Subcutaneous abdominal adipose tissue (tissue), 5 donors: ENCODE data around the gene ZFYVE28.

Source experiments
- H3K27ac ChIP-seq: one replicate; pipeline ENCODE4 v1.7.0; 2013; ENCODE audit warnings: low read depth, mild to moderate bottlenecking, inconsistent platforms, low read length, moderate library complexity
- H3K27me3 ChIP-seq, 5 donors: one replicate each; pipeline ENCODE4 v1.7.0; 2013; ENCODE audit warnings: low read length in 5 of 5, inconsistent platforms in 1 of 5; ENCODE audit not compliant: control insufficient read depth in 5 of 5, insufficient read depth in 4 of 5
- H3K36me3 ChIP-seq, 5 donors: one replicate each; pipeline ENCODE4 v1.7.0; 2013; ENCODE audit warnings: low read length in 5 of 5; ENCODE audit not compliant: control insufficient read depth in 5 of 5, insufficient read depth in 5 of 5
- H3K4me1 ChIP-seq, 5 donors: one replicate each; pipeline ENCODE4 v1.7.0; 2013; ENCODE audit warnings: low read length in 5 of 5, mild to moderate bottlenecking in 3 of 5, moderate library complexity in 1 of 5; ENCODE audit not compliant: control insufficient read depth in 5 of 5, insufficient read depth in 5 of 5
- H3K4me3 ChIP-seq, 5 donors: one replicate each; pipeline ENCODE4 v1.7.0; 2013; ENCODE audit warnings: low read length in 5 of 5, low read depth in 1 of 5
- H3K9ac ChIP-seq, 5 donors: one replicate each; pipeline ENCODE4 v1.7.0; 2013; ENCODE audit warnings: low read length in 5 of 5, mild to moderate bottlenecking in 4 of 5, moderate library complexity in 3 of 5
- H3K9me3 ChIP-seq, 5 donors: one replicate each; pipeline ENCODE4 v1.7.0; 2013; ENCODE audit warnings: low read length in 5 of 5; ENCODE audit not compliant: control insufficient read depth in 5 of 5
- donor health status: healthy.
- donor health status: healthy.
- donor health status: healthy.
- donor health status: healthy.
- donor health status: healthy.

Gene ZFYVE28

DNA sequence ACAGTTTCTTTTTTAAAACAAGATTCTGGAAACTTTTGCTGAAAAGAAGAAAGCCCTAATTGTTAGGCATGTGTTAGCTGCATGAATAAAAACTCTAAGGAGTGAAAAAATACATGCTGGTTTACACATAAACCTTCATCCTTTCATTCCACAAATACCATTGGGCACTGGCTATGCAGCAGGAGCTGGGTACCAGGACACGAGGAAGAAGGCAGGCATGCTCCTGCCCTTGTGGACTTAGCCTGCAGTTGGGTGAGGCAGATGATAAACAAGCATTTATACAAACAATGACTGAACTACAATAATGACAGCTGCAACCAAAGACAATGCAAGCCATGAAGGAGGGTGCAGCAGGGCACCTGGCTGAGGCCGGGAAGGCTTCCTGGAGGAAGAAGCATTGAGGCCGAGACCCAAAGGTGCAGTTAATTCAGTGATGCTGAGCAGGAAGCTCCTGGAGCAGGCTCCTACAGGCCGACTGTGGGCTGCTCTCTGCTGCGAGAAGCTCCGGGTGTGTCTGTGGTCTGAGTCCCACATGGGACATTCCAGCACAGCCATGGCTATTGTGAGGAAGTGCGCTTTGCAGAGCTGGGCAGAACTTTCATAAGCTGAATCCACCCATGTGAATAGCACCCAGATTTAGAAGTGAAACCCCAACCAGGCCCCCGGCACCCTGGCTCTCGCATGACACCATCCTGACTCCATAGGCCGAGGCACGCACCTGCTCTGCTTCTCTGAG is 112.5 kb downstream of the ZFYVE28 start:
- Histone ChIP-seq H3K9ac (no peak overlapping the region), H3K4me3 (no peak overlapping the region), H3K36me3 (peaks cover 0 to 4% (median 0%) of the 10 kb centered on the region in 5 donors), H3K27ac (no peak overlapping the region), H3K9me3 (peaks cover 0 to 16% (median 12%) of the 10 kb centered on the region in 5 donors), H3K27me3 (no peaks in the 10 kb centered on the region), H3K4me1 (no peaks in the 10 kb centered on the region)

DNA sequence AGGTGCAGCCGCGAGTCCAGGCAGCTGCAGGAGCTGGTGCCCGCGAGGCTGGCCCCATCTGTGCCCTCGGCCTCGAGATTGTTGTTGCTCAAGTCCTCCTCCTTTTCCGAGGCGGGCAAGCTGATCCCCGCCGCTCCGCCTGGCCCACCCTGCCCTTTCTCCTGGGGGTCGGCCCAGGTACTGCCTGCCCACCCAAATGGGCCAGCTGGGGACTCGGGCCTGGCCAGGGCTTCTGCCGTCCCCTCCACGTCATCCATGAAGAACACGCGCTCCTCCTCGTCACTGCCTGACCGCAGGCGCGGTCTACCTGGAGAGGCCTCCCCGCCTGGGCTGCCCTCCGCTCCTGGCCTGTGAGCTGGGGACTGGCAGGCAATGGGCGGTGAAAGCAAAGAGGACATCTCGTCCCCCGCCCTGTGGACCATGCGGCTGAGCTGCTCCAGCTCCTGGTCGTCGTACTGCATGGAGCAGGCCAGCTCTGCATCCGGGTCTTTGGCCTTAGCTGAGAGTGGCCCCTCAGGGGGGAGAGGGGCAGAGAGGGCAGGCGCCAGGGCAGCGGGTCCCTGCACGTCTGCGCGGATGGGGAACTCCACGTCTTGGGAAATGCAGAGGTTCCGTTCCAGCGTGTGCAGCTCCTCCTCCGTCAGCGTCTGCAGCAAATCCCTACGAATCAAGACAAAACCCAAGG is 113.4 kb downstream of the ZFYVE28 start:
- Histone ChIP-seq H3K4me3 (no peak overlapping the region), H3K36me3 (peaks cover 0 to 4% (median 0%) of the 10 kb centered on the region in 5 donors), H3K9me3 (peaks cover 0 to 15% (median 12%) of the 10 kb centered on the region in 5 donors), H3K9ac (no peak overlapping the region), H3K4me1 (no peaks in the 10 kb centered on the region), H3K27me3 (no peaks in the 10 kb centered on the region), H3K27ac (no peak overlapping the region)

DNA sequence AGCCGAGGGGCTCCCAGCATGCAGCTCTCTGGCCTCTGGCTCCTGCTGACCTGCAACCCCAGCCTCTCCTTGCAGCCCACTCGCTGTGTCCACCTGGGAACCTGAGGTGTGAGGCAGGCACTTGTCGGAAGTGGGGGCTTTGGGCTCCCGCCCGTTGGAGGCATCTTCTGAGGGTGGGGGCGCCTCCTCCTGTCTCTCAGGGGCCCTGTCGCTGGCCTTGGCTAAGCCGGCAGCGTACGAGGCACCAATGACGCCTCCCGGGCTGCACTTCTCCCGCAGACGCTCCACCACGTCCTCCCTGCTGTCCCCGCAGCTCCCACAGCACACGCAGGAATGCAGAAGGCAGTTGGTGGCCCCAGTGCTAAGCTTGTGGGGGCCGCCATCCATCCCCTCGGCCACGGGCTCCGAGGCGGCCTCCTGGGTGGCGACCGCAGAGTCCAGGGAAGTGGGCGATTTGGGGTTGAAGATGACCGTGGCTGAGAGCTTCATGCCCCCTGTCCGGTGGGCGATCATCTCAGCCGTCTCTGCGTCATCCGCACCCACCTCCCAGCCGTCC is 114.0 kb downstream of the ZFYVE28 start:
- peaks cover 0 to 4% (median 0%) of the 10 kb centered on the region in 5 donors for H3K36me3 ChIP-seq
- H3K4me1 ChIP-seq: no peaks in the 10 kb centered on the region
- H3K27ac ChIP-seq: no peak overlapping the region
- peaks cover 0 to 15% (median 12%) of the 10 kb centered on the region in 5 donors for H3K9me3 ChIP-seq
- H3K27me3 ChIP-seq: no peaks in the 10 kb centered on the region
- no peak overlapping the region for H3K9ac ChIP-seq
- H3K4me3 ChIP-seq: no peak overlapping the region

DNA sequence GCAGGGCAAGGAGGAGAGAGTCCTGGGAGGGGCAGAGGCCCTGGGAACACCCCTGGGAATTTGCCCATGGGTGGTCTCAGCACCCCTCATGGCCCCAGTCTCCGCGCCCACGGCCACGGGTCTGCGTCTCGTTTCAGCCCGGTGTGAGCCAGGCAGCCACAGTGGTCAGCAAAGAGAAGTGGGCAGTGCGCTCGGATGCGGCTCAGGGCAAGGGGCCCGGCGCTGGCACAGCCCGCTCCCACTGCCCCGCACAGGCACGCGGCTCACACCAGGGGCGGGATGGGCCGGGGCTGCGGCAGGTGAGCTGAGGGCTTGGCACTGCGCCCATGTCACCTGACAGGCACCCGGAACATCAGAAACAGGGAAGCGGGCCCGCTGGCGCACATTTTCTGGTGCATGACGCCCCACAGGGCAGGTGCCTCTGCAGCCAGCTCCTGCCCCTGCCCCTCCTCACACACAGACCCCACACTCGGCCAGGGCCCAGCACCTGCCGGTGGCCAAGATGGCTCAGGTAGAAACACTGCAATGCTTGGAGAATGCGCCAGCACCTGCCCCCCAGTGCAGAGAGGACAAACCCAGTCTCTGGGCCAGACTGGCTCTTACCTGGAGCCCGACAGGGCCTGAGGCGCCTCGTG is 114.6 kb downstream of the ZFYVE28 start:
- no peaks in the 10 kb centered on the region for H3K27me3 ChIP-seq
- no peak overlapping the region for H3K4me3 ChIP-seq

DNA sequence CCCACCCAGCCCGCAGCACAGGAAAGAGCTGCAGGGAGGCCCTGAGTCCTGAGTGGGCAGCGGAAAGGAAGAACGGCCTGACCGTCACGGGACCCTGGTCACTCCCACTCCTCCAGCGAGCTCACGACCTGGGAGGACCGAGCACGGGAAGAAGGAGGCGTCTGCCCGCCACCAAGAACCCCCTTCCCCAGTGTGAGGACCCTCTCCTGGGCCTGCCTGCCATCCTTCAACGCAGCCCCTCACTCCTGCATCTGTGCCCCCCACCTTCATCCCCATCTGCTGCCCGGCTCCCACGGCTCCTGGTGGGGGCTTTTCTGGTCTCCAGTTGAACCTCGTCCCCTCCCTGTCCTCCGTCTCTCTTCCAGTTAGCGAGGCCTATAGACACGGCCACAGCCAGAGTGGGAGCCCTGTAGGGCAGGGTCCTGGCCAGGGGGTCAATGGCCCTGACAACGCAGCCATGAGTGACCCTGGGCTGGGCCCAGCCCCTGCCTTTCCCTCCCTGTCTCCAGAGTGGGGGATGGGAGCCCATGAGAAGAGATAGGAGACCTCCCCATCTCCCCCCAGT is 115.2 kb downstream of the ZFYVE28 start:
- H3K36me3 ChIP-seq: peaks cover 0 to 4% (median 0%) of the 10 kb centered on the region in 5 donors
- no peaks in the 10 kb centered on the region for H3K27me3 ChIP-seq
- H3K9me3 ChIP-seq: peaks cover 0 to 14% (median 12%) of the 10 kb centered on the region in 5 donors
- H3K9ac ChIP-seq: no peak overlapping the region
- peaks cover 0 to 10% (median 0%) of the 10 kb centered on the region in 5 donors for H3K4me1 ChIP-seq
- H3K4me3 ChIP-seq: no peak overlapping the region
- no peak overlapping the region for H3K27ac ChIP-seq

More for the DNA sequence above, 114.6 kb downstream of the ZFYVE28 start:
- Histone ChIP-seq H3K27ac (no peak overlapping the region), H3K9ac (no peak overlapping the region), H3K36me3 (peaks cover 0 to 4% (median 0%) of the 10 kb centered on the region in 5 donors), H3K9me3 (peaks cover 0 to 15% (median 12%) of the 10 kb centered on the region in 5 donors), H3K4me1 (peaks cover 0 to 5% (median 0%) of the 10 kb centered on the region in 5 donors)

DNA sequence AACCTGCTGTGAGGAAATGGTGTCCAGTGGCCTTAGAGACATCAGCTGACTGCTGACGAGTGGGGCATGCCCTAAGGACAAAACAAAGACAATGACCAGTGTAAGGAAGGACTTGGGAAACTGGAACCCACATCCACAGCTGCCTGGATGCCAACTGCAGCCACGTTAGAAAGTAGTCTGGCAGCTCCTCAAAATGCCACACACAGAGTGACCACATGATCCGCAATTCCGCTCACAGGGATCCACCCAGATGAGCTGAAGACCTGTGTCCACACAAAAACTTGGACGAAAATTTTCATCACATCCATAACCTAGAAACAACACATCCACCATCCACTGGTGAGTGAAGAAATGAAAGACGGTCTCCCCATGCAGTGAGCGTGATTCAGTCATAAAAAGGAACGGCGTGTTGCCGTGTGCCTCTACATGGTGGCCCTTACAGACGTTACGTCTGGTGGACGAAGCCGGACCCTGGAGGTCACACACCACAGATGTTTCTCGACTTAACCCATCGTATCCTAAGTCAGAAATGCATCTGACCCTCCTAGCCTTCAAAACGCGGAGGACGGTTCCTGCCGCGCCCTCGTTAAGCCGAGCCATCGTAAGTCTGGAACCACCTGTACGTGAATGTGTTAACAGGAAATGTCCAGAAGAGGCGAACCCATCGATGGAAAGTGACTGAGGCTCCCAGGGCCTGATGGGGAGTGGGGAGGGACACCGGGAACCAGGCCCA is 115.9 kb downstream of the ZFYVE28 start:
- peaks cover 0 to 12% (median 12%) of the 10 kb centered on the region in 5 donors for H3K9me3 ChIP-seq
- H3K4me1 ChIP-seq: peaks cover 0 to 10% (median 0%) of the 10 kb centered on the region in 5 donors
- peaks cover 0 to 10% (median 3%) of the 10 kb centered on the region in 5 donors for H3K36me3 ChIP-seq
- H3K27ac ChIP-seq: no peak overlapping the region
- no peak overlapping the region for H3K9ac ChIP-seq
- H3K27me3 ChIP-seq: no peaks in the 10 kb centered on the region
- no peak overlapping the region for H3K4me3 ChIP-seq

DNA sequence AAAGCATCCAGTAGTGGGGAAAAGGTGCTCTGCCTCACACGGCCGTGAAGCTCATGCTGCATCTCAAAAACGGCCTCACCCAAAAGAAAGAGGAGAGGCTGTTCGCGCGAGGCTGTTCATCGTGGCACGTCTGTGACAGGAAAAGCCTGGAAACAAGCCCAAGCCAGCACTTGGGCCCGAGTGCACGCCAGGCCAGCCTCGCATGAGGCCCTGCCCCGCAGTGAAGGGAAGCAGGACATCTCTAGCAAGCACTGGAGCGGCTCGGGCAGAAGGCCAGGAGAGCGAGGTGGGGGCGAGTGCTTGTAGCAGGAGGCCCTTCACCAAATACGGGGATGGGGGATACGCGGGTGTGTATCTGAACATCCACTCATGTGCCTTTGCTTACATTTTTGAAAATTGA is 116.6 kb downstream of the ZFYVE28 start:
- H3K4me3 ChIP-seq: no peak overlapping the region
- H3K9me3 ChIP-seq: peaks cover 0 to 10% (median 10%) of the 10 kb centered on the region in 5 donors
- H3K27ac ChIP-seq: no peak overlapping the region
- peaks cover 0 to 10% (median 0%) of the 10 kb centered on the region in 5 donors for H3K4me1 ChIP-seq
- H3K9ac ChIP-seq: no peak overlapping the region
- peaks cover 0 to 16% (median 3%) of the 10 kb centered on the region in 5 donors for H3K36me3 ChIP-seq
- no peaks in the 10 kb centered on the region for H3K27me3 ChIP-seq

DNA sequence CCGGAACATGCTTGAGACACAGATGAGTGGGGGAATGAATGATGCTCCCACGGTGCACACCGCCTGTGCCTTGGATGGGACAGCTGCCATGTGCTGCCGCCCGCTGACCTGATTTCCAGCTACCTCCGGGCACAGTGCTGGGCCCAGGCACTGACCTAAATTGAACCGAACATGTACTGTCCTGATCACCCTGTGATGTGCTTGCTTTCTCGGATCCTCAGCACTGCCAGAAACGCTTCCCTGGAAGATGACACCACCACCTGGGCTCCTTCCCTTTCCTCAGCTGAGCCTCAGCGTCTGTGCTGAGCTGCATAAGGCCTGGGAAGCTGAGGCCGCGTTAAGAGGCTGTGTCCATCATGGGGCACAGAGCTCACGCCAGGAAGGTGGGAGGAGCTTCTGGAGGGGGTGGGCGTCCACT is 117.2 kb downstream of the ZFYVE28 start:
- Histone ChIP-seq H3K4me1 (peaks cover 0 to 10% (median 0%) of the 10 kb centered on the region in 5 donors), H3K27ac (no peak overlapping the region), H3K27me3 (no peaks in the 10 kb centered on the region), H3K9me3 (peaks cover 0 to 7% (median 6%) of the 10 kb centered on the region in 5 donors), H3K9ac (no peak overlapping the region), H3K36me3 (peaks cover 0 to 16% (median 3%) of the 10 kb centered on the region in 5 donors), H3K4me3 (no peak overlapping the region)
